ENCODE measurements around the gene PRKG1. TPM values are rescaled to one million over a fixed set of nuclear protein-coding genes. Genes with fewer than 3 reads are reported as not detected.

Gene PRKG1
- total RNA-seq, 2 experiments from 2014 or later, result not detected

DNA sequence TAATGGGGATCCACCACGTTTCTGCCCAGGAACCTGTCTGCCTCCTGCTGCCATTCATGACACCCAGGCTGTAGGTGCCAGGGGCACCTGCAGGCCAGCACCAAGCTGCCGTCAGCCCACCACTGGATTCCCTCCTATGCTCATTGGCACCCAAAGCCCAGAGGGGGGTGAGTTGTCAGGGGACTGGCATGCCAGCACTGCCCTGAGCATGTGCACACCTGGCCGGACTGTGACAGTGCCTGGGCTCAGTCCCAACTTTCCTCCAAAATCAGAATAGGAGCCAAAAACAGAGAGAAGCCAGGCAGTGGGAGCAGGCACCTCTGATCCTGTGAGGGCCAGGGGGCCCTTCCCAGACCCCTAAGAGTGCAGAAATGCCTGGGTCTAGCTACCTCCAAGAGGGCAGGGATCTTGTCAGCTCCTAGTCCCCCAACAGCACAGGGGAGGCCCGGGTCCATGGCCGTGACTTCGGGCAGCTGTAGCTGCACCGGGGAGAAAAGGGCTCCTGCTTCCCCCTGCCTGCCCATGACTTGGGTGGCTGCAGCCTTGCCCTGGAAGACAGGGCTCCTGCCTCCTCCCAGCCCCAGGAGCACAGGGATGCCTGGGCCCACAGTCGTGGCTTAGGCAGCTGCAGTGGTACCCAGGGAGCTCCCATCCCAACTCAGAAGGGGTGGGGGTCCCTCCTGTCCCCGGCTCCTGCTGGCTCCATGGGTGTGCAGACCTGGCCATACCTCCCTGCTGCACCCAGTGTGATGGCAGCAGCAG lies 990.0 kb downstream of the PRKG1 start:
- no peak overlapping the region for H3K27ac Mint-ChIP-seq

DNA sequence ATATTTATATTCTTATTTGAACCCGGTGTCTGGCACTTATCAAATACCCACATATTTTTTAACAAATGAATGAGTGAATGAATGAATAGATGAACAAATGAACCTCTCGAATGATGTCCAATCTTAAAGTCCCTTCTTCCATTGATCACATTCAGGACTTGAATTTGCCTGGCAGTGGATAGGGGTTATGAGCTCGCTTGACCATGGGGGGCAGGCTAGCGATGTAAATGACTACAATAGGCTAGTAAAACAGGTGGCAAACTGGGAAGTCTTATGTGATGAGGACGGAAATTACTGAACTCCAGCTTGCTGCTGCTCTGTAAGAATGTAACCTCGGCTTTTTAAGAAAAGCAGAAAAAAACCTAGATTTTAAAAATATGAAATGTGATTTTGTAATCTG lies 992.1 kb downstream of the PRKG1 start:
- H3K9me3 Mint-ChIP-seq, result no peaks in the 10 kb centered on the region
- H3K4me3 Mint-ChIP-seq, result no peak overlapping the region
- H3K27ac Mint-ChIP-seq, result no peak overlapping the region
- no peaks in the 10 kb centered on the region for H3K27me3 Mint-ChIP-seq
- DNase-seq, result no peak
- H3K36me3 Mint-ChIP-seq, result no peaks in the 10 kb centered on the region
- H3K4me1 Mint-ChIP-seq, result no peaks in the 10 kb centered on the region

More for the DNA sequence above, 990.0 kb downstream of the PRKG1 start:
- Mint-ChIP-seq H3K4me3 (no peak overlapping the region), H3K4me1 (no peaks in the 10 kb centered on the region), H3K9me3 (no peaks in the 10 kb centered on the region), H3K36me3 (no peaks in the 10 kb centered on the region), H3K27me3 (no peaks in the 10 kb centered on the region)
- DNase-seq, result no peak

DNA sequence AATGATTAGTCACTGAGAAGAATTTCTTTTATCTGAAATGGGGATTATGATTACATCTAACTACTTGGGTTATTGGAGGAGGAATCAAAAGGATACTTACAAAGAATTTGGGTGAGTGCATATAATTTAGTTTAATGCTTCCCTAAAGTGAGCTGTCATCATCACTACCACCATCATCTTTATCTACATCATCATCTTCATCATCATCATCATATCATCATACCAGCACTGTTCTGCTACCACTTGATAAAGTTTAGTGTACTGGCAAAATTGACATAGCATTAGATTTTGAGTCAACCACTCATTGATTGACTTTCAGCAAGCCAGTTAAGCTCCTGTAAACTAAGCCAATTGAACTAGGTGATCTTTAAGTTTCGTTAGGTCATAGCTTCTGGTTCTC lies 994.2 kb downstream of the PRKG1 start:
- H3K27ac Mint-ChIP-seq, result no peak overlapping the region

DNA sequence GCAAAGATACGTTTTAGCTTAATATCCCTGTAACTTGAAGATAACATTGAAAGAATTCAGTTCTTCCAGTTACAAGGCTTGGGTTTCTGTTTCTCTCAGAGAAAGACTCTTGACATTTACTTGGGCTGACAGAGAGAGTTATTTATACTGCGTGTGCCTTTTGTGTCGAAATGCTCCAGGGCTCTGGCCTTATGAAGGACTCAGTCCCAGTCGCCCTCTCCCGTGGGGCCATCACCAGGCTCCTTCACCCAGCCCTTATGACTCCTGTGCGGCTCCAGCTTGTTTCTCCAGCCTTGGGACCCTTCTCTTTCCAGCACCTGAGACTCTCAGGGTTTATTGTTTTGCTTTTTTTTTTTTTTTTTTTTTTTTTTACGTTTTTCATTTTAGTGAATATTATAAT lies 997.5 kb downstream of the PRKG1 start:
- DNase-seq, result no peak
- Mint-ChIP-seq H3K27ac (no peak overlapping the region), H3K27me3 (no peaks in the 10 kb centered on the region), H3K4me1 (no peaks in the 10 kb centered on the region), H3K36me3 (no peaks in the 10 kb centered on the region), H3K9me3 (no peaks in the 10 kb centered on the region), H3K4me3 (no peak overlapping the region)

More for the DNA sequence above, 994.2 kb downstream of the PRKG1 start:
- no peaks in the 10 kb centered on the region for H3K4me1 Mint-ChIP-seq
- H3K36me3 Mint-ChIP-seq, result no peaks in the 10 kb centered on the region
- H3K4me3 Mint-ChIP-seq, result no peak overlapping the region
- no peaks in the 10 kb centered on the region for H3K27me3 Mint-ChIP-seq
- DNase-seq, result no peak
- no peaks in the 10 kb centered on the region for H3K9me3 Mint-ChIP-seq

DNA sequence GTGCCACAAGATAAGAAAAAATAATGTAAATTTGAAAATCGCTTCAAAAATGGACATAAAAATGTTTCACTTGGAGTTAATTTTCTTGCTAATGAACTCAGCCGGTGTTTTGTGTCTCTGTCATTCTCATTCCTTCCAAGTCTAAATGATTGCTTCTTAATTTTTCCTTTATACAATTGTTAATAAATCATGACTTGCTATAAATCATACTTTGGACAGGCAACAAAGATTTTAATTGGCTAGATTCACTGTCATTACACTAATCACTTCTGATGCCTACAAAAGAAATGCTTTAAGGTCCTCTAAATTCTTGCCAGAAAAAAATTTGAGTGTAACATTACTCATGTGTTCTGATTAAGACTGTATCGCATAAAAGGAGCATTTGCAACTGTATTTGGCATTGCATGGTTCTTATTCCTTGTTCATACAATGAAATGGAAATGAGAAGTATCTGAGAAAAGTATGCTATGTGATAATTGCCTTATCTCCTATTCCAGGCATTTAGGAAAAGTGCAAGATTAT lies 1000.3 kb downstream of the PRKG1 start:
- H3K36me3 Mint-ChIP-seq, result no peaks in the 10 kb centered on the region
- no peak overlapping the region for H3K27ac Mint-ChIP-seq
- H3K4me3 Mint-ChIP-seq, result no peak overlapping the region

DNA sequence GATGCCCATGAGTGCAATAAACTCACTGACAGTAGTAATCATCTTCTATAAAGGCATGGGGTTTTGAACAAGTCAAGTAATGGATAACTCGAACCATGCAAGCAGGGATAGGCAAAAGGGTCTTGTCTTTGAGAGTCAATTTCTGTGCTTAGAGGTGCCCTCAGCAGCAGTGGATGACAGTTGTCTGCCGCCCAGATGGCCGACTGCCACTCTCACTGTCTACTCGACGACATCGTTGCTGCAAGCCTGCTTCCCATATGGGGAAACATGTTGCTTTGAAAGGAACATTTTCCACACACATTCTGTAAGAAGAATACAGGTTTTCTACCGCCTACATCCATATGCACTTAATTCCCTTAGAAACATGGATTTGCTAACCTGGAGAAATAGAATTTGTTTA lies 1003.5 kb downstream of the PRKG1 start:
- no peak overlapping the region for H3K27ac Mint-ChIP-seq
- H3K36me3 Mint-ChIP-seq, result no peaks in the 10 kb centered on the region
- no peaks in the 10 kb centered on the region for H3K9me3 Mint-ChIP-seq
- no peaks in the 10 kb centered on the region for H3K27me3 Mint-ChIP-seq
- no peak overlapping the region for H3K4me3 Mint-ChIP-seq
- H3K4me1 Mint-ChIP-seq, result no peaks in the 10 kb centered on the region
- no peak for DNase-seq

More for the DNA sequence above, 1000.3 kb downstream of the PRKG1 start:
- Mint-ChIP-seq H3K9me3 (no peaks in the 10 kb centered on the region), H3K27me3 (no peaks in the 10 kb centered on the region), H3K4me1 (no peaks in the 10 kb centered on the region)
- DNase-seq, result no peak

DNA sequence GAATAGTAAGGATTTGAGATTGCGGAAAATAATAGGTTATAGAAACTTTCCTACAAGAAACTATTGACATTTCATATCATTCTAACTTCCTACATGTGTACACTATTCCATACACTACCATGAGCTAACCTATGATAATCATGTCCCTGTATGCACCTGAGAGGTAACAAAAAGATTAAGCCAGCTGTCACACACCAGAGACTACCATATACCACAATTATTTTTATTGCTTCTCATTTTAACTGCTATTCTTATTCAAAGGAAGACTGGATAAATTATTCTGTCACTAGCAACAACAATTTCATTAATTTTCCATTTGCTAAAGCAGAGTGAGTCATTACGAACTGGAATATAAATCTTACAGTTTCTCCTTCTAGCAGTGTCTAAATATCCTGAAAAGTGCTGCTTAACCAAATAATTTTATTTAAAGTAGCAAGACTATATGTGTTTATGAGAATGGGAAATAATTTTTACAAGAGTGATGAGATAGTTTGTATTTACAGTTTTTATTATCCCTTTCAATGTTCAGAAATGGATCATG lies 1004.2 kb downstream of the PRKG1 start:
- Mint-ChIP-seq H3K4me3 (no peak overlapping the region), H3K4me1 (no peaks in the 10 kb centered on the region), H3K9me3 (no peaks in the 10 kb centered on the region), H3K27me3 (no peaks in the 10 kb centered on the region), H3K27ac (no peak overlapping the region), H3K36me3 (no peaks in the 10 kb centered on the region)
- DNase-seq, result no peak

DNA sequence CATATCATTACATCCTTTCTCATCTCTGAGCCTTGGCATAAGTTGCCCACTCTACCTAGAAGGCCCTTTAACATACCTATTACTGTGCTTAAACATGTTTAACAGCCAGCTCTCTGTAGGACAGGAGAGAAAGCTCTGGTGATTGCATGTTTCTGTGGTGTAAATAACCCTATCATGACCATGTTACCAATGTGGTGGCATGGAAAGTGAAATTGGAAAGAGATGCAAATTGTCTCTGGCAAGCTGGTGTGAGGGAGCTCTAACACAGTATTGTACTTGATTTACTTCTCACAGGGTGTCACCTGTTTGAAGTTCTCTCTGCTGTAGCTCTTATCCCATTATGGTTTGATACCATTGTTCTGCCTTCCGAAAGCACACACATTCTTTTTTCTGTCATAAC lies 1008.0 kb downstream of the PRKG1 start:
- DNase-seq, result no peak
- Mint-ChIP-seq H3K36me3 (no peaks in the 10 kb centered on the region), H3K27ac (no peak overlapping the region), H3K9me3 (no peaks in the 10 kb centered on the region), H3K4me1 (no peaks in the 10 kb centered on the region), H3K4me3 (no peak overlapping the region), H3K27me3 (no peaks in the 10 kb centered on the region)

DNA sequence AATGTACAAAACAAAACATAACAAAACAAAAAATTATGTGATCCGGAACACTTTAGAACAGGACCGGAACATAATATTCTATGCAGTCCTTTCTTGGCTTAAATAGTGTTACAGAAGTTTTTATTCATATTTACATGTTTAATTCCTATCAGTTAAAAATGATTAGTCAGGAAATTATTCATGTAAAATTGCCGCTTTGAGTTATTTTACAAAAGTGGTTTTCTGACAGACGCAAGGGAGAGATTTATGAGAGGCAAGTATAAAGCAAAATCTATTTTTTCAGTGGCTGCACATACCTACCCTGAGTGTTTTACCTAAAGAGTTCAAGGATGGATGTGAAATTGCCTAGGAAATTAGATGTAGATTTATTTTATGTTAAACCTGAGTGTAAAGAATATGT lies 1009.1 kb downstream of the PRKG1 start:
- no peaks in the 10 kb centered on the region for H3K27me3 Mint-ChIP-seq
- H3K4me1 Mint-ChIP-seq, result no peaks in the 10 kb centered on the region
- H3K36me3 Mint-ChIP-seq, result no peaks in the 10 kb centered on the region
- DNase-seq, result no peak
- H3K4me3 Mint-ChIP-seq, result no peak overlapping the region
- no peaks in the 10 kb centered on the region for H3K9me3 Mint-ChIP-seq
- H3K27ac Mint-ChIP-seq, result no peak overlapping the region

DNA sequence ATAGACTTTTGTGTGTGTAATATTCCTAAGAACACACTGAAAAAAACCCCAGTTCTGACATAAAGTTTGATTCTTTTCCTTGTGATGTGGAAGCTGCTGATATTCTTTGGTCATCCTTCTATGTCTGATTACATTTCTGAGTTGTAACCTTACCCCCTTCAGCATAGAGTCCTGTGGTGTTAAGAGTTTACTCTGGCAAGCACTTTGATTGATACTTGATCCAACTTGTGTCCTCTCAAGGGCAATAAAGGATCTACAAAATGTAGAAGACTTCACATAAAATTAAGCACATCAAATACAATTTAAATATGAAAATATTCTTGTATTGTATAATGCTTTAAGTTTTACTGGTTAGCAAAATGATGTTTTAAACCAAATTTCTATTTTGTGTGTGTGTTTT lies 1018.1 kb downstream of the PRKG1 start:
- Mint-ChIP-seq H3K4me1 (no peaks in the 10 kb centered on the region), H3K36me3 (no peaks in the 10 kb centered on the region), H3K9me3 (no peaks in the 10 kb centered on the region), H3K27me3 (no peaks in the 10 kb centered on the region), H3K27ac (no peak overlapping the region), H3K4me3 (no peak overlapping the region)
- DNase-seq, result no peak

DNA sequence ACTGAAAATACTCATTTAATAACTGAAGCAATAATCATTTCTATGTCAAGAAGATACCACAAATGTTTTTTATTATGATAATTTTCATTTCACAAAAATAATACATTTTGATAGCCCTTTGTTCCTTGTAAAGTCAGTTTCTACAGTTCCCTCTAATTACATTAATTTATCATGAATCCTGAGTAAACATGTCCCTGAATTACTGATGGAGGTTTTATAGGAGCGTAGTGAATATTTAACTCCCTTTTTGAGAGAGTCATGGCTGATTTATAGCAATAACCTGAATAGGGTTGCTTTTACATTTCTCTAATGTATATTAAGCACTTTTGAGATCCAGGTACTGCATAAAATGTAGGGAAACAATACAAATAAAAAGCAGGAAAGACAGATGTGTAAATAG lies 1023.8 kb downstream of the PRKG1 start:
- Mint-ChIP-seq H3K4me1 (no peaks in the 10 kb centered on the region), H3K27me3 (no peaks in the 10 kb centered on the region), H3K9me3 (no peaks in the 10 kb centered on the region), H3K4me3 (no peak overlapping the region), H3K27ac (no peak overlapping the region), H3K36me3 (no peaks in the 10 kb centered on the region)
- DNase-seq, result no peak

DNA sequence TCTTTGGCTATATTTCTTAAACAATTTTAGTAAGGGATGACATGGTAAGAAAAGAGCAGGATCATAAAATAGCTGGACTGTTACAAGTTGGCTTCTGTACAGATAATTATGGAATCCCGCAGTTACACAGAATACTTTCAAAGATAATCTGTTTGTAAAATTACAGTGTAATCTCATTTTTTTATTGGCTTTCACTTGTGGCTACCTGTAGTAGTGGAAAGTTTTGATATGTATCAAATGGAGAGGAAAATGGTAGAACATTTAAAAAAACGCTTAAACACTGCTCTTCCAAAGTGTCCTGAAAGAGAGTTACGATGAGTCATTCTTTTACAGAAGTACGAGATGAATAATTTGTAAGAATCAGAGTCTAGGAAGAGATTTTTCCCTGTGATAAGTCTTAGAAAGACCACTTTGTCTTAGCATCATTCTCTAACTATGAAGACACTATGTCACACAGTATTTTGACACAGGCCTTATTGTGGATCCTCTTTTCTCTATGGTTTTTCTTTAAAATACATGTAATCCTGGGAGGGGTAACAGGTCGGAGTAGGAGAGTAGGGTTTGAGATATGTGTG lies 1024.8 kb downstream of the PRKG1 start:
- no peak overlapping the region for H3K27ac Mint-ChIP-seq
- no peaks in the 10 kb centered on the region for H3K27me3 Mint-ChIP-seq
- no peaks in the 10 kb centered on the region for H3K9me3 Mint-ChIP-seq
- no peaks in the 10 kb centered on the region for H3K36me3 Mint-ChIP-seq
- no peak for DNase-seq
- no peaks in the 10 kb centered on the region for H3K4me1 Mint-ChIP-seq
- H3K4me3 Mint-ChIP-seq, result no peak overlapping the region

DNA sequence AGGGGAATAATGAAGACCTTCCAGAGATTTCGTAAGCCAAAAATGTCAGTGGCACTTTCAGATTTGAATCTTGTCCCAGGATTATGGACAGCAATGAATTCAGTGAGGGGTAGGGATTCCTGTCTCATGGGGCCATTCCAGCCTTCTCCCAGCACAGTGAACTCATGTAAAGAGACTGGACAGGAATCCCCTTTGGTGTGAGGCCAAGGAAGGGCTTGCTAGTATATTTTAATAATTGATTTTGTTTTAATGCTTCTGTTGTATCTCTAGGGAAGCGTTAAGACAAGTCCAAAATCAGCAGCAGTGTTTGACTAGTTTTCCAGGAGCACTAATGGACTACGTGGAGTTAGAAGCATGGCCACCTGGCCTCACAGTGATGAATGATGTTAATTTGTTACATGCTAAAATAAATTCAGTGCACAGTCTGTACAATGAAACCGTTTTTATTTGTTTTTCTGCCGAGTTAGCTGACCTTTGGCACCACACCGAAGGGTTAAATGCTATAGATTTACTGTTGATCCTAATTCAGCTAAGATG lies 1025.8 kb downstream of the PRKG1 start:
- DNase-seq, result no peak
- no peaks in the 10 kb centered on the region for H3K27me3 Mint-ChIP-seq
- no peak overlapping the region for H3K4me3 Mint-ChIP-seq
- no peaks in the 10 kb centered on the region for H3K4me1 Mint-ChIP-seq
- H3K9me3 Mint-ChIP-seq, result no peaks in the 10 kb centered on the region
- H3K27ac Mint-ChIP-seq, result no peak overlapping the region
- no peaks in the 10 kb centered on the region for H3K36me3 Mint-ChIP-seq

DNA sequence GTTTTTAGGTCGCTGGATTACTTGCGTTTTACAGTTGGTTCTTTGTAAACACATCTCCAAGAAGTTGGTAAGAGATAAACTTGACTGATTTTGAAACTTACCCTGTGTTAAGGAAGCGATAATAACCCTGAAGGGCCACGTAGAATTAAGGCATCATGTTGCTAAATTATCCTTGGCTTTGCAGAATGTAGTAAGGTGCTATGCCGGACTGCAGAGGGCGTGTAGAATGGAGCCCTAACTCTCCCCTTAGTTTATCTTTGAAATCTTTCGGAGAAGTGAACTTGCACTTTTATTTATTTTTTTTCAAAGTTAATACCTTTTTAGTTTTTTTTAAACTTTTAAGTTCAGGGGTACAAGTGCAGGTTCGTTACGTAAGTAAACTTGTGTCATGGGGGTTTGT lies 1031.0 kb downstream of the PRKG1 start:
- no peaks in the 10 kb centered on the region for H3K4me1 Mint-ChIP-seq
- H3K36me3 Mint-ChIP-seq, result no peaks in the 10 kb centered on the region
- H3K4me3 Mint-ChIP-seq, result no peak overlapping the region
- H3K27me3 Mint-ChIP-seq, result no peaks in the 10 kb centered on the region
- H3K27ac Mint-ChIP-seq, result no peak overlapping the region
- no peaks in the 10 kb centered on the region for H3K9me3 Mint-ChIP-seq
- DNase-seq, result no peak

DNA sequence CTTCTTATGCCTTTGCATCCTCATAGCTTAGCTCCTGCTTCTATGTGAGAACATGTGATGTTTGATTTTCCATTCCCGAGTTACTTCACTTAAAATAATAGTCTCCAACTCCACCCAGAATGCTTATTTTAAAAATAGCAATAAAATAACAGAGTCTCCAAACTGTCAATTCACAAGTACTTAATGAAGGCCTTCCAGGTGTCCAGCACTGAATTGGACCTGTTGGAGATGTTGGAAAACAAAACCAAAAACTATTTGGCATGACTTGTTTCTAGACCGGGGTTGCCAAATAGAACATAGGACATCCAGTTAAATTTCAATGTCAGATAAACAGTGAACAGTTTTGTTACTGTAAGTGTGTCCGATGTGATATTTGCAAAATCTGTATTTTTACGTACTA lies 1031.7 kb downstream of the PRKG1 start:
- no peaks in the 10 kb centered on the region for H3K9me3 Mint-ChIP-seq

More for the DNA sequence above, 1031.7 kb downstream of the PRKG1 start:
- no peak for DNase-seq
- no peak overlapping the region for H3K4me3 Mint-ChIP-seq
- no peaks in the 10 kb centered on the region for H3K27me3 Mint-ChIP-seq
- H3K36me3 Mint-ChIP-seq, result no peaks in the 10 kb centered on the region
- no peak overlapping the region for H3K27ac Mint-ChIP-seq
- H3K4me1 Mint-ChIP-seq, result no peaks in the 10 kb centered on the region

Data from activated naive CD8-positive, alpha-beta T cell treated with anti-CD3 and anti-CD28 coated beads for 36 hours (primary cell).